HG02588 (cell line): ENCODE results near the gene TRIM65.
"Not testable (repeated sequence)": the region's sequence is repeated elsewhere in the genome, so short reads cannot be mapped to it uniquely, and the experiment has no call there.

Source experiments
- ATAC-seq: cut with Tn5 transposase; IDR thresholded peaks from one replicate; pipeline ENCODE4 v1.9.1; 2021; ENCODE audit warnings: mild to moderate bottlenecking, moderate library complexity; ENCODE audit not compliant: unreplicated experiment

TRIM65 gene

GRCh38 chr17:75897160-75898019, 639 bp upstream of the TRIM65 start:
- ATAC-seq = no peak

GRCh38 chr17:75895370-75896155, 1.2 kb downstream of the TRIM65 start:
- no peak for ATAC-seq

GRCh38 chr17:75894049-75894733, 2.6 kb downstream of the TRIM65 start:
- ATAC-seq = no peak

- ATAC-seq = no peak
Observed at GRCh38 chr17:75893305-75894048, 3.3 kb downstream of the TRIM65 start.

- no peak for ATAC-seq
Observed at GRCh38 chr17:75892556-75893224, 4.1 kb downstream of the TRIM65 start.

GRCh38 chr17:75891605-75892555, 4.9 kb downstream of the TRIM65 start:
- no peak for ATAC-seq

GRCh38 chr17:75891022-75891604, 5.6 kb downstream of the TRIM65 start:
- ATAC-seq = no peak

GRCh38 chr17:75889454-75889853, 7.3 kb downstream of the TRIM65 start:
- ATAC-seq = no peak

GRCh38 chr17:75888484-75888883, 8.3 kb downstream of the TRIM65 start:
- ATAC-seq = no peak

- ATAC-seq = not testable (repeated sequence)
Observed at GRCh38 chr17:75885860-75886259, 10.9 kb downstream of the TRIM65 start.

- no peak for ATAC-seq
Observed at GRCh38 chr17:75885431-75885830, 11.3 kb downstream of the TRIM65 start.

GRCh38 chr17:75881678-75882454, 14.9 kb downstream of the TRIM65 start:
- ATAC-seq = no peak

- no peak for ATAC-seq
Observed at GRCh38 chr17:75880266-75880665, 16.5 kb downstream of the TRIM65 start.

GRCh38 chr17:75878174-75878998, 18.4 kb downstream of the TRIM65 start, which contains the start of gene TRIM47:
Gene TRIM47, minus strand, starts transcription at chr17:75878581. Its CDS starts 33 bp downstream, at chr17:75878548.
- no peak for ATAC-seq

GRCh38 chr17:75877752-75878173, 19.0 kb downstream of the TRIM65 start:
- no peak for ATAC-seq

- no peak for ATAC-seq
Observed at GRCh38 chr17:75876938-75877751, 19.6 kb downstream of the TRIM65 start.
